K562 (cell line): ENCODE data around the gene LNPEP. TPM values are rescaled to one million over a fixed set of nuclear protein-coding genes. Genes with fewer than 3 reads are reported as not detected.

Source experiments
- ARID3A ChIP-seq: IDR thresholded peaks from 2 replicates; pipeline ENCODE4 v1.6.1; 2012; ENCODE audit warnings: low read depth, low read length, improper control_type of control experiment, borderline replicate concordance
- DPF2 ChIP-seq: fragments of 450-650 bp; IDR thresholded peaks from 2 replicates; pipeline ENCODE4 v1.6.1; 2016
- E2F6 ChIP-seq, 2 experiments: IDR thresholded peaks; 2 replicates each; pipeline ENCODE4 v1.6.1; 2011; ENCODE audit warnings: borderline replicate concordance in 1 of 2, control low read depth in 1 of 2, low read depth in 1 of 2, low read length in 1 of 2, mild to moderate bottlenecking in 1 of 2, mixed read lengths in 1 of 2, moderate library complexity in 1 of 2; ENCODE audit not compliant: insufficient read depth in 1 of 2, insufficient read length in 1 of 2, poor library complexity in 1 of 2, severe bottlenecking in 1 of 2; ENCODE audit errors: extremely low read depth in 1 of 2
- HDAC3 ChIP-seq: fragments of 450-650 bp; IDR thresholded peaks from 2 replicates; pipeline ENCODE4 v1.6.1; 2018; ENCODE audit warnings: borderline replicate concordance, mild to moderate bottlenecking, moderate library complexity; ENCODE audit not compliant: partially characterized antibody
- HNRNPH1 ChIP-seq: fragments of 200-400 bp; formaldehyde crosslinking; optimal IDR thresholded peaks from 2 replicates; pipeline ENCODE3; 2017; ENCODE audit warnings: low read depth, mild to moderate bottlenecking, low read length, moderate library complexity
- ILF3 ChIP-seq: fragments of 450-650 bp; IDR thresholded peaks from 2 replicates; pipeline ENCODE4 v1.6.1; 2018; ENCODE audit warnings: antibody characterized with exemption, mild to moderate bottlenecking, moderate library complexity, borderline replicate concordance
- KLF10 ChIP-seq: fragments of 250-450 bp; sonication (Bioruptor Pico); IDR thresholded peaks from 2 replicates; pipeline ENCODE4 v1.6.1; 2021; ENCODE audit warnings: matching md5 sums
- MAFK ChIP-seq: IDR thresholded peaks from 2 replicates; pipeline ENCODE4 v1.6.1; 2011; ENCODE audit warnings: low read length, improper control_type of control experiment
- POU5F1 ChIP-seq: fragments of 150-350 bp; IDR thresholded peaks from 2 replicates; pipeline ENCODE4 v1.6.1; 2014; ENCODE audit warnings: borderline replicate concordance, low read length, low read depth, mild to moderate bottlenecking; ENCODE audit not compliant: partially characterized antibody
- PYGO2 ChIP-seq: fragments of 450-650 bp; IDR thresholded peaks from 2 replicates; pipeline ENCODE4 v1.6.1; 2016; ENCODE audit warnings: mild to moderate bottlenecking, missing genetic modification characterization, moderate library complexity, missing compliant biosample characterization
- RFX5 ChIP-seq: IDR thresholded peaks from 2 replicates; pipeline ENCODE4 v1.6.1; 2011; ENCODE audit warnings: low read depth, mild to moderate bottlenecking, improper control_type of control experiment, low read length
- SAFB2 ChIP-seq: fragments of 200-400 bp; formaldehyde crosslinking; IDR thresholded peaks from 2 replicates; pipeline ENCODE4 v1.6.1; 2018; ENCODE audit warnings: borderline replicate concordance, low read length, low read depth, moderate library complexity; ENCODE audit not compliant: severe bottlenecking
- SAP30 ChIP-seq: fragments of 200-600 bp; sonication (generic); IDR thresholded peaks from 2 replicates; pipeline ENCODE4 v1.6.1; 2012; ENCODE audit warnings: borderline replicate concordance, low read depth, mild to moderate bottlenecking, moderate library complexity, low read length, control low read depth, inconsistent platforms; ENCODE audit not compliant: insufficient read depth, poor library complexity, severe bottlenecking
- ZBTB33 ChIP-seq: sonication (generic); formaldehyde crosslinking; IDR thresholded peaks from 2 replicates; pipeline ENCODE4 v1.8.1; 2023; ENCODE audit warnings: mild to moderate bottlenecking, missing genetic modification reagents
- ZNF165 ChIP-seq: fragments of 250-450 bp; sonication (Bioruptor Pico); IDR thresholded peaks from 2 replicates; pipeline ENCODE4 v1.4.0; 2020; ENCODE audit warnings: borderline replicate concordance
- ZNF232 ChIP-seq: sonication (generic); formaldehyde crosslinking; IDR thresholded peaks from 2 replicates; pipeline ENCODE4 v1.8.0; 2022; ENCODE audit warnings: mild to moderate bottlenecking, missing genetic modification reagents
- ZNF24 ChIP-seq: fragments of 450-650 bp; IDR thresholded peaks from 2 replicates; pipeline ENCODE4 v1.6.1; 2016
- ZNF277 ChIP-seq: fragments of 250-450 bp; sonication (Bioruptor Pico); IDR thresholded peaks from 2 replicates; pipeline ENCODE4 v1.8.0; 2022; ENCODE audit warnings: inconsistent platforms, mild to moderate bottlenecking, moderate library complexity, borderline replicate concordance
- ZNF79 ChIP-seq: fragments of 250-450 bp; sonication (Bioruptor Pico); IDR thresholded peaks from 2 replicates; pipeline ENCODE4 v1.4.0; 2020; ENCODE audit warnings: low read depth, mild to moderate bottlenecking, moderate library complexity
- polyA plus RNA-seq, 8 experiments: library from polyadenylated mRNA; depleted of rRNA in 4 of 8; stranded (reverse) in 5 of 8; unstranded in 3 of 8; fragments of >200 nt; fragmentation: Nextera tagmentation in 2 of 8; fragmentation: Illumina TruSeq in 1 of 8; extraction: Ambion mirVana in 2 of 8; extraction: Trizol in 1 of 8; gene quantifications; 2 replicates each; pipeline versions ENCODE4 v1.2.1 to v1.2.3, GENCODE V29; 2011 to 2014; ENCODE audit warnings: inconsistent platforms in 1 of 8, missing spikeins in 1 of 8
- total RNA-seq, 7 experiments: library from RNA; depleted of rRNA in 6 of 7; stranded (reverse); fragments of >200 nt in 6 of 7; fragmentation: Illumina TruSeq in 2 of 7; extraction: Trizol in 2 of 7; gene quantifications; 2 replicates each; pipeline versions ENCODE4 v1.2.1 to v1.2.3, GENCODE V29; 2011 to 2021; ENCODE audit warnings: low replicate concordance in 1 of 7
- TF ChIP-seq, protein P1 (sequence below): sonication (generic); formaldehyde crosslinking; IDR thresholded peaks from 2 replicates; pipeline ENCODE4 v1.9.0; 2022; ENCODE audit warnings: mild to moderate bottlenecking, missing genetic modification reagents

The LNPEP gene
- total and polyA plus RNA-seq, 9 of the 15 experiments (the other 6 are each of a cell fraction or from before 2014, with no cell fraction given), result 2.6 to 27.9 (median 11.2) TPM

GRCh38 chr5:96935559-96936430, at the start of gene LNPEP (continued):
- no peak for TF ChIP-seq ZNF232 (CRISPR knock-in tag)
- TF ChIP-seq SAFB2, result no peak
- TF ChIP-seq ZNF79 (CRISPR knock-in tag), result no peak
- TF ChIP-seq POU5F1, result no peak
- TF ChIP-seq ZNF165 (CRISPR knock-in tag), result no peak
- TF ChIP-seq, protein P1, sequence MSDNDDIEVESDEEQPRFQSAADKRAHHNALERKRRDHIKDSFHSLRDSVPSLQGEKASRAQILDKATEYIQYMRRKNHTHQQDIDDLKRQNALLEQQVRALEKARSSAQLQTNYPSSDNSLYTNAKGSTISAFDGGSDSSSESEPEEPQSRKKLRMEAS, result no peak; the same call in 1 of the 2 replicates
- no peak for TF ChIP-seq ILF3
- no peak for TF ChIP-seq KLF10 (CRISPR knock-in tag)
- TF ChIP-seq HDAC3, result no peak
- TF ChIP-seq ARID3A, result no peak
- no peak for TF ChIP-seq MAFK
- no peak for TF ChIP-seq ZBTB33 (CRISPR knock-in tag)
- no peak for TF ChIP-seq PYGO2 (tag)
- peak; percentile 22; the same call in 1 of the 2 replicates for TF ChIP-seq RFX5
- peak; percentile 59 for TF ChIP-seq ZNF24
- TF ChIP-seq ZNF277 (CRISPR knock-in tag), result no peak
- no peak for TF ChIP-seq DPF2
- TF ChIP-seq HNRNPH1, result no peak
- TF ChIP-seq SAP30, result peak; percentile 34
- TF ChIP-seq E2F6 (IDR thresholded peaks at IDR 0.05; ENCODE audit: borderline replicate concordance in 1 of 2, extremely low read depth in 1 of 2, insufficient read depth in 1 of 2, insufficient read length in 1 of 2, low read depth in 1 of 2, low read length in 1 of 2, poor library complexity in 1 of 2, severe bottlenecking in 1 of 2), result peak; percentile 79 to 92
